ENCODE data around the gene ISX. TPM values are rescaled to one million over a fixed set of nuclear protein-coding genes. Genes with fewer than 3 reads are reported as not detected.

Gene ISX
- total RNA-seq, result not detected in 2 replicates

GRCh38 chr22:35065796-35066218, at the start of gene ISX:
ISX (plus strand) TSS chr22:35066158; CDS start chr22:35067088, 930 bp downstream.

Other genes starting within 250 kb of the ISX start
- gene HMGXB4, start 191.3 kb downstream of the ISX start, total RNA-seq, result 12.9 and 15.5 TPM in 2 replicates
- gene TOM1, start 233.7 kb downstream of the ISX start, total RNA-seq, result 23.9 and 34.6 TPM in 2 replicates

Measured in bronchus fibroblast of lung (primary cell).